NCI-H524 treated with DMSO at 0.1 percent for 48 hours (cell line): ENCODE measurements around the gene TLCD2.
"Not testable (repeated sequence)": the region's sequence is repeated elsewhere in the genome, so short reads cannot be mapped to it uniquely, and the experiment has no call there.

Experiments used
- DNase-seq: peaks from one replicate; lab custom pipeline; 2025; lab: John Stamatoyannopoulos, UW

TLCD2 gene

GRCh38 chr17:1709971-1710806 lies at the start of gene TLCD2:
TSS of gene TLCD2 (minus strand) at chr17:1710377. CDS start at chr17:1710242, 135 bp downstream.
- no peak for DNase-seq

GRCh38 chr17:1759529-1759928 lies 49.4 kb upstream of the TLCD2 start:
- DNase-seq = no peak

GRCh38 chr17:1758807-1759206 lies 48.6 kb upstream of the TLCD2 start:
- DNase-seq = no peak

- no peak for DNase-seq
These were observed 45.7 kb upstream of the TLCD2 start for GRCh38 chr17:1755827-1756262.

- no peak for DNase-seq
These were observed 45.2 kb upstream of the TLCD2 start for GRCh38 chr17:1755252-1755826.

GRCh38 chr17:1754430-1755112 lies 44.4 kb upstream of the TLCD2 start:
- DNase-seq = no peak

GRCh38 chr17:1753767-1754429 lies 43.7 kb upstream of the TLCD2 start:
- DNase-seq = no peak

- no peak for DNase-seq
These were observed 42.5 kb upstream of the TLCD2 start for GRCh38 chr17:1752425-1753262.

GRCh38 chr17:1750628-1751027 lies 40.5 kb upstream of the TLCD2 start:
- DNase-seq = no peak

- DNase-seq = no peak
These were observed 36.9 kb upstream of the TLCD2 start for GRCh38 chr17:1746975-1747543.

GRCh38 chr17:1745513-1746020 lies 35.4 kb upstream of the TLCD2 start:
- no peak for DNase-seq

- DNase-seq = no peak
These were observed 34.7 kb upstream of the TLCD2 start for GRCh38 chr17:1744551-1745512.

GRCh38 chr17:1743088-1743439 lies 32.9 kb upstream of the TLCD2 start:
- DNase-seq = no peak

GRCh38 chr17:1742371-1743087 lies 32.4 kb upstream of the TLCD2 start, which contains the start of gene SERPINF2:
TSS of gene SERPINF2 (plus strand) at chr17:1742871. CDS start at chr17:1744996, 2,125 bp downstream.
- DNase-seq = no peak

GRCh38 chr17:1741899-1742298 lies 31.7 kb upstream of the TLCD2 start:
- DNase-seq = not testable (repeated sequence)

- no peak for DNase-seq
These were observed 27.5 kb upstream of the TLCD2 start for GRCh38 chr17:1737531-1738291.

- DNase-seq = no peak
These were observed 26.4 kb upstream of the TLCD2 start for GRCh38 chr17:1736348-1737281.
